HepG2 (cell line): ENCODE results near the gene SESN1.

ENCODE experiments used
- ARHGAP35 ChIP-seq: sonication (generic); formaldehyde crosslinking; IDR thresholded peaks from 2 replicates; pipeline ENCODE4 v1.9.0; 2022; ENCODE audit warnings: mild to moderate bottlenecking, inconsistent platforms, moderate library complexity, missing genetic modification reagents, borderline replicate concordance
- GABPA ChIP-seq, 2 experiments: IDR thresholded peaks; 2 replicates each; pipeline ENCODE4 v1.6.1; 2011 to 2016; ENCODE audit warnings: low read depth in 2 of 2, low read length in 1 of 2, missing biosample characterization in 1 of 2, missing genetic modification characterization in 1 of 2
- HCFC1 ChIP-seq: fragments of 150-350 bp; IDR thresholded peaks from 2 replicates; pipeline ENCODE4 v1.6.1; 2014; ENCODE audit warnings: low read depth, low read length
- MIER2 ChIP-seq: IDR thresholded peaks from 2 replicates; pipeline ENCODE4 v1.6.1; 2016; ENCODE audit warnings: missing biosample characterization, missing genetic modification reagents
- PLSCR1 ChIP-seq: sonication (generic); formaldehyde crosslinking; IDR thresholded peaks from 2 replicates; pipeline ENCODE4 v1.5.0; 2020; ENCODE audit warnings: missing genetic modification reagents, mild to moderate bottlenecking, borderline replicate concordance
- POLR2A ChIP-seq, 2 experiments: IDR thresholded peaks; 2 replicates each; pipeline ENCODE4 v1.6.1; 2011; ENCODE audit warnings: low read depth in 2 of 2, low read length in 2 of 2, mild to moderate bottlenecking in 1 of 2, moderate library complexity in 1 of 2; ENCODE audit not compliant: insufficient read depth in 1 of 2
- RAD21 ChIP-seq: fragments of 450-650 bp; formaldehyde crosslinking; IDR thresholded peaks from 2 replicates; pipeline ENCODE4 v1.5.0; 2020; ENCODE audit warnings: mild to moderate bottlenecking
- TBP ChIP-seq: sonication (generic); formaldehyde crosslinking; IDR thresholded peaks from 2 replicates; pipeline ENCODE4 v1.5.0; 2020; ENCODE audit warnings: missing genetic modification reagents
- ZNF180 ChIP-seq: sonication (generic); formaldehyde crosslinking; IDR thresholded peaks from 2 replicates; pipeline ENCODE4 v1.4.0; 2020; ENCODE audit warnings: low read depth, missing genetic modification reagents, borderline replicate concordance
- TF ChIP-seq, protein P1 (sequence below), 2 experiments: IDR thresholded peaks; 2 replicates each; pipeline ENCODE4 v1.6.1; 2011 to 2012; ENCODE audit warnings: low read length in 2 of 2, borderline replicate concordance in 1 of 2, low read depth in 1 of 2, mild to moderate bottlenecking in 1 of 2, moderate library complexity in 1 of 2
- TF ChIP-seq, protein P2 (sequence below): sonication (generic); formaldehyde crosslinking; IDR thresholded peaks from 2 replicates; pipeline ENCODE4 v1.5.0; 2020; ENCODE audit warnings: mild to moderate bottlenecking, missing genetic modification reagents, moderate library complexity

DNA sequence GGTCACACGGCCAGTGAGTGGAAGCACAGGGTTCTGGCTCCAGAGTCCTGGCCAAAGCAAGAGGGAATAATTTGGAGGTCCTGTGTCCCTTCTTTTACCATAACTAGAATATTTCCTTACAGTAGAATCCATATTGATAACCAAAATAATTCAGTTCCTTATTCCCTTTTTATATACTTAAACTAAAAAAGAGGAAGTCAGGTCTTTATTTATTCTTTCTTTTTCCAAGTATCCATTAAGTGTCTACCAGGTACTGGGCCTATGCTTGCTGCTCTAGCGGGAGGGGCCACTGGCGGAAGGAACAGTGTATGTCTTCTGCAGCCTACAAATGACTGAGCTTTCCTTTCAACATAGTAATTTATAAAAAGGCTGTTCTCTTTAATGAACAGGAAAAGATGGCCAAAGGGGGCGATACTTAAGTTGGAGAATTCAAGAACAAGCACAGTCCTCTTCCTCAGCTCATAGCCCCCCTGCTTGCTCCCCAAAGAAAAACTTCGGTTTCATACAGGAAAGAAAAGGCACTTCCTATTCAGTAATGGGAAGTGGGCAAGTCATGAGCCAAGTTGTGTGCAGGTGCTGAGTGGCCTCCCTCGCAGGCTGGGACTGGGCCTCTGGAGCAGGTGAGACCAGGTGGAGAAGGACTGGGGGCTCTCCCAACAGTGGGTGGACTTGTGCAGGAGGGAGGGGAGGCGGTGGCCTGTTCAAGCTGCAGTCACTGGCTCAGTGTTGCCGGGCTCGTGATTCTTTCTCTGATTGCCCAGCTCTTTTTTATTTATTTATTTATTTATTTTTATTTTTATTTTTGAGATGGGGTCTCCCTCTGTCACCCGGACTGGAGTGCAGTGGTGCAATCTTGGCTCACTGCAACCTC, 135.5 kb downstream of the SESN1 start:
- TF ChIP-seq, protein P1, sequence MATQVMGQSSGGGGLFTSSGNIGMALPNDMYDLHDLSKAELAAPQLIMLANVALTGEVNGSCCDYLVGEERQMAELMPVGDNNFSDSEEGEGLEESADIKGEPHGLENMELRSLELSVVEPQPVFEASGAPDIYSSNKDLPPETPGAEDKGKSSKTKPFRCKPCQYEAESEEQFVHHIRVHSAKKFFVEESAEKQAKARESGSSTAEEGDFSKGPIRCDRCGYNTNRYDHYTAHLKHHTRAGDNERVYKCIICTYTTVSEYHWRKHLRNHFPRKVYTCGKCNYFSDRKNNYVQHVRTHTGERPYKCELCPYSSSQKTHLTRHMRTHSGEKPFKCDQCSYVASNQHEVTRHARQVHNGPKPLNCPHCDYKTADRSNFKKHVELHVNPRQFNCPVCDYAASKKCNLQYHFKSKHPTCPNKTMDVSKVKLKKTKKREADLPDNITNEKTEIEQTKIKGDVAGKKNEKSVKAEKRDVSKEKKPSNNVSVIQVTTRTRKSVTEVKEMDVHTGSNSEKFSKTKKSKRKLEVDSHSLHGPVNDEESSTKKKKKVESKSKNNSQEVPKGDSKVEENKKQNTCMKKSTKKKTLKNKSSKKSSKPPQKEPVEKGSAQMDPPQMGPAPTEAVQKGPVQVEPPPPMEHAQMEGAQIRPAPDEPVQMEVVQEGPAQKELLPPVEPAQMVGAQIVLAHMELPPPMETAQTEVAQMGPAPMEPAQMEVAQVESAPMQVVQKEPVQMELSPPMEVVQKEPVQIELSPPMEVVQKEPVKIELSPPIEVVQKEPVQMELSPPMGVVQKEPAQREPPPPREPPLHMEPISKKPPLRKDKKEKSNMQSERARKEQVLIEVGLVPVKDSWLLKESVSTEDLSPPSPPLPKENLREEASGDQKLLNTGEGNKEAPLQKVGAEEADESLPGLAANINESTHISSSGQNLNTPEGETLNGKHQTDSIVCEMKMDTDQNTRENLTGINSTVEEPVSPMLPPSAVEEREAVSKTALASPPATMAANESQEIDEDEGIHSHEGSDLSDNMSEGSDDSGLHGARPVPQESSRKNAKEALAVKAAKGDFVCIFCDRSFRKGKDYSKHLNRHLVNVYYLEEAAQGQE (IDR thresholded peaks at IDR 0.05; ENCODE audit: borderline replicate concordance in 1 of 2, low read depth in 1 of 2, low read length in 2 of 2): no peak
- TF ChIP-seq GABPA (IDR thresholded peaks at IDR 0.05; ENCODE audit: low read depth, low read length) (no peak), GABPA (CRISPR knock-in tag; IDR thresholded peaks at IDR 0.05; ENCODE audit: low read depth) (no peak), TBP (CRISPR knock-in tag) (no peak), ZNF180 (CRISPR knock-in tag) (no peak), RAD21 (CRISPR knock-in tag) (no peak), MIER2 (CRISPR knock-in tag) (no peak), PLSCR1 (CRISPR knock-in tag) (no peak), ARHGAP35 (CRISPR knock-in tag) (no peak), POLR2A (IDR thresholded peaks at IDR 0.05; ENCODE audit: insufficient read depth in 1 of 2, low read depth in 2 of 2, low read length in 2 of 2) (no peak), HCFC1 (no peak)
- TF ChIP-seq, protein P2, sequence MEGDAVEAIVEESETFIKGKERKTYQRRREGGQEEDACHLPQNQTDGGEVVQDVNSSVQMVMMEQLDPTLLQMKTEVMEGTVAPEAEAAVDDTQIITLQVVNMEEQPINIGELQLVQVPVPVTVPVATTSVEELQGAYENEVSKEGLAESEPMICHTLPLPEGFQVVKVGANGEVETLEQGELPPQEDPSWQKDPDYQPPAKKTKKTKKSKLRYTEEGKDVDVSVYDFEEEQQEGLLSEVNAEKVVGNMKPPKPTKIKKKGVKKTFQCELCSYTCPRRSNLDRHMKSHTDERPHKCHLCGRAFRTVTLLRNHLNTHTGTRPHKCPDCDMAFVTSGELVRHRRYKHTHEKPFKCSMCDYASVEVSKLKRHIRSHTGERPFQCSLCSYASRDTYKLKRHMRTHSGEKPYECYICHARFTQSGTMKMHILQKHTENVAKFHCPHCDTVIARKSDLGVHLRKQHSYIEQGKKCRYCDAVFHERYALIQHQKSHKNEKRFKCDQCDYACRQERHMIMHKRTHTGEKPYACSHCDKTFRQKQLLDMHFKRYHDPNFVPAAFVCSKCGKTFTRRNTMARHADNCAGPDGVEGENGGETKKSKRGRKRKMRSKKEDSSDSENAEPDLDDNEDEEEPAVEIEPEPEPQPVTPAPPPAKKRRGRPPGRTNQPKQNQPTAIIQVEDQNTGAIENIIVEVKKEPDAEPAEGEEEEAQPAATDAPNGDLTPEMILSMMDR (CRISPR knock-in tag): no peak
